NCI-H187 (cell line): Measurements from ENCODE around the gene TMEM200B.
"Not testable (repeated sequence)": the region's sequence is repeated elsewhere in the genome, so short reads cannot be mapped to it uniquely, and the experiment has no call there.

Source experiments
- DNase-seq, 2 experiments: peaks; one replicate each; lab custom pipeline; 2025; lab: John Stamatoyannopoulos, UW

The TMEM200B gene

DNA sequence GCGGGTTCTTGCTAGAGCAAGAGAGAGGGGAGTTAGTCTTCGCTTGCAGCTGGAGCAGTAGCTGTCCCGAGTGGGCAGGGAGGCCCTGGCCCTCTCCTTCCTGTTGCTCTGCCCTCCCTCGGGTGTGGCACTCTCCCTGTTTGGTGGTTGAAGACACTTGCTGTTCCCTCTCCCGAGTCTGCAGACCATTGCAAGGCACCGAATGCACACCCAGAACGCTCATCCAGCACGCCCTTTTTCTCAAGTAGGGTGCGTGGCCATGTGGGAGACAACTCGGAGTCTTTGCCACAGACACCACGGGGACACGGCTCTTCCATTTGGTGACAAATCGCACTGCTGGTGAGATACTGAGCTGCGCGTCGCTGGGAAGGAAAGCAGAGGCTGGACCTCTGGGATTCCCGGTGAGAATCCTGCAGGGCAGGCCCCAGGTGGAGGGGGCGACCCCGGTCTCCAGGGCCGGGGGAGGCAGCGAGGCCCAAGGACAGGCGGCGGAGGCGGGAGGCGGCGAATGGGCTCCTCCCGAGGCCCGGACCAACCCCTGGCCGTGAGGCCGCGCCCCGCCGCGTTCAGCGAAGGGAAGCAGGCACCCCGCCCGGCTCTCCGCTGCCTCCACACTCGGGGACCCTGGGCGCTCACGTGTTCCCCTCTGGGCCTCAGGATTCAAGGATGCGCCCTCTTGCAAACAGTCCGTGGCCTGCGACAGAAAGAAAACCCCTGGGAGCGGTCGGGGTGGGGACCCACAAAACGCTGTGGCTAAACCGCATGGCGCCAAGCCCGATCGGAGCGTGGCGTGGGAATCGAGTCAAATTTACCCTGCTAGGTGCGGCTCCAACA, 10.4 kb upstream of the TMEM200B start:
- no peak for DNase-seq

DNA sequence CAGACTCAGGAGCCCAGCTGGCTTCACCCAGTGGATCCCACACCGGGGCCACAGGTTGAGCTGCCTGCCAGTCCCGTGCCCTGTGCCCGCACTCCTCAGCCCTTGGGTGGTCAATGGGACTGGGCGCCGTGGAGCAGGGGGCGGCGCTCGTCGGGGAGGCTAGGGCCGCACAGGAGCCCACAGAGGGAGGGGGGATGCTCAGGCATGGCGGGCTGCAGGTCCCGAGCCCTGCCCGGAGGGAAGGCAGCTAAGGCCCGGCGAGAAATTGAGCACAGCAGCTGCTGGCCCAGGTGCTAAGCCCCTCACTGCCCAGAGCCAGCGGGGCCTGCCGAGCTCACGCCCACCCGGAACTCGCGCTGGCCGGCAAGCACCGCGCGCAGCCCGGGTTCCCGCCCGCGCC, 7.4 kb upstream of the TMEM200B start:
- not testable (repeated sequence) for DNase-seq

DNA sequence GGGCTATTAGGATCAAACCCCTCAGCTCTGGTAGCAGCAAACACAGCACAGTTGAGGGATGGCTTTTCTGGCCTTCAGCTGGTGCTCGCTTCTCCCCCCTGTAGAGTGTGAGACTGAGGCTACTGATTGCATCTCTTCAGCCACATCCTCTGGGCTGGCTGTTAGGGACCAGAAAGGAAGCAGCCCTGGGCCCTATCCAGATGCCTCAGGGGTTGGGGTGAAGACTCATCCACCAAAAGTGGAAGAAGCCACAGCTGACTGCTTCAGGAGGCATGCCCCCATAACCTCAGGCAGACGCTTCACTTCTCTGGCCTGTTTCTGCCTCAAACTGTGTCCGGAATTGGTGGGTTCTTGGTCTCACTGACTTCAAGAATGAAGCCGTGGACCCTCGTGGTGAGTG, 6.2 kb upstream of the TMEM200B start:
- no peak for DNase-seq

DNA sequence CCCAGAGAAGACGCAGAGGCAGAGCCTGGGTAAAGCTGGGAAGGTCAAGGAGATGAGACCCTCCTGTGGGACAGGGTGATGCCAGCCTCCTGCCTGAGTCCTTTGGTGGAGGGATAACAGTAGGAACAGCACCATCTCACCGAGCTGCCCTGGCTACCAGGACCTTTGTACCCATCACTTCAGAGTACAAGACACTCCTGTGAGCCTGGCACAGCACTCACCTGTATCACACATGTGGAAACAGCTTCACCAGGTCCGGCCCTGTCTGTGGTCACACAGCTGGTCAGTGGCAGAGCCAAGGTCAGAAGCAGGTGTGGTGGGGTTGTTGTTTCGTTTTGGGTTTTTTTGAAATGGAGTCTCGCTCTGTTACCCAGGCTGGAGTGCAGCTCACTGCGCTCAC, 5.0 kb upstream of the TMEM200B start:
- no peak for DNase-seq

DNA sequence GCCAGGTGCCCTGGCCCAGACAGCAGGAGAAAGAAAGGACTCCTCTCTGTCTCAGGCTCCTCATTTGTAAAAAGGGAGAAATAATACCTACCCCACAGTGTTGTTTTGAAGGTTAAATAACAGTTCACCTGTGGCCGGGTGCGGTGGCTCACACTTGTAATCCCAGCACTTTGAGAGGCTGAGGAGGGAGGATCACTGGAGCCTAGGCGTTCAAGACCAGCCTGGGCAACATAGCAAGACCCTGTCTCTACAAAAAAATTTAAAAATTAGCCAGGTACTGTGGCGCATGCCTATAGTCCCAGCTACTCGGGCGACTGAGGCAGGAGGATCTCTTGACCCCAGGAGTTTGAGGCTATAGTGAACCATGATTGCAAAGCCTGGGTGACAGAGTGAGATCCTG, 2.5 kb upstream of the TMEM200B start:
- no peak for DNase-seq

DNA sequence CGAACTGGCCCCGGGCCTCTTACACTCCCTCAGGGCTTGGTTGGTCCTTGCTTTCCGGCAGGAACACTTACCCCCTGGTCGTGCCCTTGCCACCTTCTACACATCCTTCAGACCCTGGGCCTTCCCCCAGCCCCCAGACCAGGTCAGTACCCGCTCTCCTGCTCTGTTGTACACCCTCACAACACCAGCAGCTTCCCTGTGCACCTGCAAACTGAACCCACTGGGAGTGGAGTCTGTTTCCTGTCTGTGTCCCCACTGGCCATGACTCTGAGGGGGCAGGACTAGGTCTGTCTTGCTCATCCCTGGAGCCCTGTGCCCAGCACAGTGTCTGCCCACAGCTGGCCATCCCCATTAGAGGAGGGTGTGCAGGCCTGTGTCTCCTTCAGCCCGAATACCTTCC, 2.1 kb upstream of the TMEM200B start:
- no peak for DNase-seq

DNA sequence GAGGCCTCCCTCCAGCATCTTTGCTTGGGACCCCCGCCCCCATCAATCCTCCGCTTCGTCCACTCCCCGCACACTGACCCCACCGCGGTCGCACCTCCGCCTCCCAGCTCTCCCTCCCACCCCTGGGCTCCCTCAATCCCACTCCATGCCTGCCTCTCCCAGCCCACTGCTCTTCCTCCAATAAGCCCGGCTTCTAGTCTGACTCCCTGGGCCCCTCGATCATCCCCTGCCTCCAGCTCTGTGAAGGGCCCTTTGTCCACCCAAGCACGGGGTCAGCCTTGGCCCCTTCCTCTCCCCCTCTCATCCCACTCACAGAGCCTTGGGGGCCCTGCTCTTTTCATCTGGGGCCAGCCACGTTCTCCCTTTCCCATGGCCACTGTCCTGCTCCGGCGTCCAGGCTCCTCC, 1.5 kb upstream of the TMEM200B start:
- no peak for DNase-seq

DNA sequence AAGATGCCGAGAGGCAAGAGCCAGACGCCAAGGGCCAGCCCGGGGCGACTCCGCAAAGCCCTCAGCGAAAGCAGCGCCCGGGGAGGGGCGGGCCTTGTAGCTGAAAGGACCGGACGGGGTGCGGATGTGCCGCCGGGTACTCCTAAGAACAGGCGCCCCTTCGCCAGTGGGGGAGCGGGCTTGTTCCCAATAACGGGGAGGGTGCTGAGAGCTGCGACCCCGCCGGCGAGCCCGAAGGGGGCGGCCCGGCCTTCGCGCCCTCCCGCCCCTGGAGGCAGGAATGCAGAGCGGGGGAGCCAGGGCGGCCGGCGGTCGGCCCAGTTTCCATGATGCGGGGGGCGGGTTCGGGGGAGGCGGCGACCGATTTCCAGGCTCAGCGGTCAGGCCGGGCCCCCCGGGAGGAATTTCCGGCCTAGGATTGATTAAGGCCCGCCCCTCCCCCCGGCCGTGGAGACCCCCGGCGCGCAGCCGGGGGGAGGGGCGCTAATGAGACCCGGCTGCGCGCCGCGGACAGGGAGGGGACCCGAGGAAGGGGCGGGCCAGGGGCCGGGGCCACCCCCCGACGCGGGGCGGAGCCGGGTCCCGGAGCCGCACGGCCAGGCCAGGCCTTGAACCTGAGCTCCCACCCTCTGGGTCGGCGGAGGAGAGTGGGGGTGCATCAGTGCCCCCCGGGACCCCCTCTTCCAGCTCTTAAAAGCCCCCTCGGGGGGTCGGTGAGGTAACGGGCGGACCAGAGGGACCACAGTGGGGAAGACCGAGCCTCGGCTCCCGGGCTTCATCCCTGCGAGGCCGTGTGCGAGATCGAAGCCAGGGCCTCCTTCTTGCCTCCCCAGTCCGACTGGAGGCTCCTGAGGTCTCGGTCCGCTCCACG, 898 bp upstream of the TMEM200B start:
- no peak for DNase-seq

DNA sequence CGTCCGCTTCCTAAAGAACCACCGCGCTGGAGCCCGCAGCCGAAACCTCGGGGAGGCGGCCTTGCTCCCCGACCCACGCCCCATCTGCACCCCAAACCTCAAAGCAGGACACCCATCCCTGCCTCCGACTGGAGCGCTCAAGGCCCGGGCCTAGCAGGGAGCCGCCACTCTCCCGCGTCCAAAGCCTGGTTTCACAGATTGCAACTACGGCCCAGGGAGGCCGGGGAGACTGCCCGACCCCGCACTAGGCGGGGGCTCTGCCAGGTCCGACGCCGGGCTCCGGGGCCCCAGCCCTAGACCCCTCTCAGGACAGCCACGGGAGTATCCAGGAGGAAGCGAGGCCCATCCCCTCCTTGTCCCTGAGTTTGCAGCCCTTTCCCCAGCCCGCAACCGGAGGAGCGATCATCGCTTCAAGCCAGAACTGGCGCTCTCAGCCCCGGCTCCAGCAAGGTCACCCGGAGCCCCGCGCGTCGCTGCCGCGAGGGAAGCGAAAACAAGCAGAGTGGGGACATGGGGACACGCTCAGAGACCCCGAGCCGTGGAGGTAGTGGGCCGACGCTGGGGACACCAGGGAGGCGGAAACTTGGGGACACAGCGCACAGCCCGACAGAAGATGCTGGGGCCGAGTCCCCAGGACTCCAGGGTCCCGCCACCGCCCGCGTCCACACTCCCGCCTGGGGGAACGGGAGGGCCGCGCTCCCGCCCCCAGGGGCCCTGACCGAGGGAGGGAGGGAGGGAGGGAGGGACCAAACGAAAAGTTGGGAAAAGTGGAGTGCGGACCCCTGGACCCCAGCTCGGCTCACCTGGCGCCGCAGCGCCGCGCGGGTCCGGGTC, 433 bp downstream of the TMEM200B start:
- DNase-seq, result no peak

DNA sequence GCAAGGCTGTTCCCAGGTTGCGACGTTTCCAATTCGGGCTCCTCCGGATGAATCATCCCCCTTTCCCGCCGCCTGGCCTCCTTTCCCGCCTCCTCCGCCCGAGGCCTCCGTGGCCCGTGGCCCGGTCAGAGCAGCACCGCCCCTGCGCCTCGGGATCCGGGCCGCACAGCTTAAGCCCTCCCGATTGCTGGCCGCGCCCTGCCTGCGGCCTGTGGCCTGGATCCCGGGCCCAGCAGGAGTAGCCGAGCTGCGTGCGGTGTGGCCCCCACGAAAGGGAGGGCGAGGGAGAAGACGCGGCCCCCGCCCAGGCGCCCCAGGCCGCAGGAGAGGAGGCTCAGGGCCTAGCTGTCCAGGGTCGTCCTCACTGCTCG, 1.0 kb downstream of the TMEM200B start:
- no peak for DNase-seq

DNA sequence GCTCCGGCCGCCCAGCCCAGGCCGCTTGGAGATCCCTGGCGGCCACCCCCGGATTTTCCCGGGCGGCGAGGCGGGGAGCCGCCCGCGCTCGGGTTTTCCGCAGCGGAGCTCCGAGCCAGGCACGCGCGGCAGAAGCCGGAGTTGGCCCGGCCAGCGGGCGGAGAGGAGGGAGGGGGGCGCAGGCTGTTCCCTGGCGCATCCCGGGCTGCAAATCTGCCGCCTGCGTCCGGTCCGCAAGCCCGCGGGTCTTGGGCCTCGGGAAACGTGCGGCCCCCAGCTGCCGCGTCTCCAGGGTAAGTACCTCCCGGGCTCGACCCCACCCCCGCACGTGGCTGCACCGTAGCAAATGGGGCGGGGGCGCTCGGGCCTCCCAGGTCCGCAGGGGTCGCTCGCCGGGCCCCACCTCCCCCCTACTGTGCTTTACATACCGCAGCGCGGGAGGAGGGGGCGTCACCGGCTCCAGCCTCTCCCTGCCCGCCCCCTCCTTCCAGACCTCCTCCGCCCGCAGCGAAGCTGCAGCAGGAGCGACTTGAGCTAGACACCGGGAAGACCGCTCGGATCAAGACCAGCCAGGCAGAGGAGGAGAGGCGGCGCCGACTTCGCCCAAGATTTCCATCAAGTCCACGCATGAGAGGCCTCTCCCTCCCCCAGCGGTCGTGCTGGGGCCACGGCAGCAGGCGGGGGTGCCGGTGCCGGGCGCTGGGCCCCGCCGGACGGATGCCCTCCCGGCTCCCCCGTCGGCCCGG, 1.6 kb downstream of the TMEM200B start:
- DNase-seq, result no peak

DNA sequence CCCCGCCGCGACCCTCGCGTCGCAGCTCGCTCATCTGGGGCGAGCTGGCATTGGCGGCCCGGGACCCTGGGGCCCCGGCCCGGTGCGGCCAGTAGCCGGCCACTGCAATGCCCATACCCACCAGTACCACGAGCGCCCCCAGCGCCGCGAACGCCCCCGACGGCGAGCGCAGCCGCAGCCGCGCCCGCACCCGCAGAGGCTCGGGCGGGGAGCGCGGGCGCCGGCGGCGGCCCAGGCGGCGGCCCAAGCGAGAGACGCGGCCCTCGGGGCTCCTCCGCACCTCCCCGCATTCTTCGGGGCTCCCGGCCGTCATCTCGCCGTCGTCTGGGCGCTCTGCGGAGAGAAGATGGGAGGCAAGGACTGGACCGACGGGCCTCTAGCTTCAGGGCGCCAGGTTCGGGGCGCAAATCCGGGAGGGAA, 2.2 kb downstream of the TMEM200B start:
- DNase-seq, result no peak

DNA sequence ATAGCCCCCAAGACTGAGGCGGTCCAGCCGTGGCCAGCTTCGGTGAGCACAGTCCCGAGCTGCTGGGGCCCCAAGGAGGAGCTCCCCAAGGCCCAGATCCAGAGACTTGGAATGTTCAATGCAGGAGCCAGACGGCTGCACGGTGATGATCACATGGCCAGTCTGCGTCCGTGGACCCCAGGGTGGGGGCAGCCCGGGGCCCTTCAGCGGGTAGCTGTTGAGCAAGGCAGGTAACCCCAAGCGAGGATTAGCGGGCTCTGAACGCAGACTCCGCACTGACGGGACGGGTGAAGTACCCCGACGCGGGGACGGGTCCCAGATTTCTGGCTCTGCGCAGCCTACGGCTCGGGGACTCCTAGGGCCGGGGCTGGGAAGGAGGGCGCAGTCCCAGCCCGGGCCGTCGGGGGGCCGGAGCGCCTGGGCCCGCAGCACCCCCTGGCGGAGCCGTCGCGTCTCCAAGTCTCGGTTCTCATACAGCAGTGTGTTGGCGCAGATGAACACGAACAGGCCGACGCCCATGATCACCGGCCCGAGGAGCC, 2.7 kb downstream of the TMEM200B start:
- DNase-seq, result no peak

DNA sequence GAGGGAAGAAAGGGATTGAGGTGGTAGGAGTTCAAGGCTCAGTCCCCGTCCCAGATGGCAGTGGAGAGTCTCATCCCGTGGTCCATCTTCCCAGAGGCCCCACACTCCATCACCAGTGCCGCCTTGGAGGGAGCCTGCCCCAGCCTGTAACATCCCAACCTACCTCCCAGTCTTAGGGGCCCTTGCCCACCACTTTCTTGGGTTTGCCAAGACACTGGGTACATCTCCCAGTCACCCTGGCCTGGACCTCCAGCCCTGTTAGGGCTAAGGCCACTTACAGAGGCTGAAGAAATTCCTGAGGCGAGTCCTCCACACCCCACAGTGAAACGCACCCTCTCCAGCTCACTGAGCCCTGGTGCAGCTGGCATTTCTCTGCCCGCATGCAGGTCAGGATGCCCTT, 3.3 kb downstream of the TMEM200B start:
- DNase-seq, result no peak

DNA sequence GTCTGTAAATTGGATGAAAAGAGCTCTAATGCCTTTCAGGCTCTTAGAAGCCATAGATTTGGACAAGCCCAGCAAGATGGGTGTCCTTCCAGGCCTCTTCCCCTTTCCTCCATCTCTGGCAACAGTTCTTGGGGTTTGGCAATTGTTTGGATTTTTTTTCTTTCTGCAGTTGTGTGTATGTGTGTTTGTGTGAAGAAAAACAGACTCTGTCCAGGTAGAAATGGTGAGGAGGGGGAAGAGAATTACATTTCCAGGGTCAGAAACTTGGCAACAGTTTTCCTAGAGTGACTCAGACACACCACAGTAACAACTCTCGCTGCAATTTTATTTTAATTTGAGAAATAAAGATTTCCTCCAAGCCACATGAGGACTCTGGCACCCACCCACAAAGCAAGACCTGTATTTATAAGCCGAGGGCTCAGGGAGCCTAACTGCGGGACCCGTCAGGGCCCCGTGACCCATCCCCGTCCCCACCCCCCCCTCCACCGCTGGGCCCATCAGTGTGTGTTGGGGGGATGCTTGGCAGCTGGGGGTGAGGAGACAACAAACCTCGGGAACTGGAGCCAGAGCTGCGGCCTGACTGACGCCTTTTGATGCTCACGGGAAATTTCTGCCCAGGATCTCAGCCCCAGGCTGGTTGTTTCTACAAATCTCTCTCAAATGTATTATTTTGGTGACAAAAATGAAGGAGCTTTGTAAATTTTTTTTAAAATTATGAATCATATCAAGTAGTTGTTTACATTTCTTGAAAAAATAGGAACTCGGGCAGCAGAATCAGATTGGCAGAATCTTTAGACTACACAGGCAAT, 4.4 kb downstream of the TMEM200B start:
- no peak for DNase-seq

DNA sequence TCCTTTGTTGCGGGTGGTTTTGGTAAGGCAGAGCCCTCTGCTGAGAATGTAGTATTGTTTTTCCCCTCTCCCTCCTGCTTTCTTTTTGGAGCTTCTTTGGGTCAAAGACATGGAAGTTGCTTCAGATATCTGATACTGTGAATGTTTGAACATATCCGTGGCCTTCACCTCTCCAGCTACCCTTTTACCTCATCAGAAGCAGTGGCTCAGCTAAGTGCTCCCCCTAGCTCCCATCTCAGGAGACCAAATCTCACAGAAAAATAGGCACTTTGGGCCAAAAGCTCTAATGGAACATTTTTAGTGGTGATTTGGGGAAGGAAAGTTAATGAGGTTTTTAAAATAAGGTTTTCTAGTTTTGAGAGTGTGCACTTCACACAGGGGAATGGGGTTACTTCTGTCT, 6.3 kb downstream of the TMEM200B start:
- DNase-seq, result no peak

DNA sequence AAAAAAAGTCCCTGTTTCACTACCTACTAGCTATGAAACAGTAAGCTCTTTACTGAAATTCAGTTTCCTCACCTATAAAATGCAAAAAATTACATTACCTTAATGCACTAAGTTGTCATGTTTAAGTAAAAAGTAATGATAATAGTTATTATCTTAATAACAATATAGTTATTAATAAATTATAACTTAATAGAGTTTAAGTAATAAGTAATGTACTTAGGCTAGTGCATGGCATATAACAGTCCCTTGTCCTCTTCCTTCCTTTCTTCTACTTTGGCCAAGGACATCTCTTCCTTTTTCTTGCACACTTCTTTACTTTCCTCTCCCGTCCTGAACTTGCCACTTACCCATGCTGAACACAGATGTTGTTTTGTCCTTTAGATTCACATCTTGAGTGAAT, 9.0 kb downstream of the TMEM200B start:
- DNase-seq, result no peak

DNA sequence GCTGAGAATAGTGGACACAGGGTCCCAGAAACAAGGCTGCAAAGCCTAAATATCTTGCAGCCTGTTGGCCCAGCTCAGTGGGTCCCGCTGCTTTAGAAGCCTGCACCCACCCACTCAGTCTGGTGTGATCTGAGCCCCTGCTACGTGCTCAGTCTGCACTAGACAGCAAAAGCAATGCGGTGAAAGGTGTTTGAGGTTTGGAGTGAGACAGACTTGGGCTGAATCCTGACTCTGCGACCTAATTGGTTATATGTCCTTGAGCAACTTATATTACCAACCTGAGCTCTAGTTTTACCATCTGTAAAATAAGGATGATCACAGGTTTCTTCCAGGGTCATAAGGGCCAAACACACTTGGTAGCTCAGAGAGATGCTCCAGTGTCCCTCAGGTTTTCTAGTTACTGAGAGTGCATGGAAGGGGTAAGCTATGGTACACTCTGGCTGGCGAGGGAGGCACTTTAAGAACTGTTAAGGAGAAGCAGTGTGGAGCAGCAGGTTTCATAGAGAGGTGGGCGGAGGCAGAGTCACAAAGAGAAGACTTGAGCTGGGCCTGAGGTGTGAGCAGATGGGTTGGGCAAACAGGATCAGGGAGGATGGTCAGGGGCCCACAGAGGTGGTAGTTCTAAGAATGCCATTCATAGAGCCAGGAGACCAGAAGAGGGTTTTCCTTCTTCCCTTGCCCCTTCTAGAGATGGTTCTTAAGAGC, 10.1 kb downstream of the TMEM200B start:
- DNase-seq, result no peak

DNA sequence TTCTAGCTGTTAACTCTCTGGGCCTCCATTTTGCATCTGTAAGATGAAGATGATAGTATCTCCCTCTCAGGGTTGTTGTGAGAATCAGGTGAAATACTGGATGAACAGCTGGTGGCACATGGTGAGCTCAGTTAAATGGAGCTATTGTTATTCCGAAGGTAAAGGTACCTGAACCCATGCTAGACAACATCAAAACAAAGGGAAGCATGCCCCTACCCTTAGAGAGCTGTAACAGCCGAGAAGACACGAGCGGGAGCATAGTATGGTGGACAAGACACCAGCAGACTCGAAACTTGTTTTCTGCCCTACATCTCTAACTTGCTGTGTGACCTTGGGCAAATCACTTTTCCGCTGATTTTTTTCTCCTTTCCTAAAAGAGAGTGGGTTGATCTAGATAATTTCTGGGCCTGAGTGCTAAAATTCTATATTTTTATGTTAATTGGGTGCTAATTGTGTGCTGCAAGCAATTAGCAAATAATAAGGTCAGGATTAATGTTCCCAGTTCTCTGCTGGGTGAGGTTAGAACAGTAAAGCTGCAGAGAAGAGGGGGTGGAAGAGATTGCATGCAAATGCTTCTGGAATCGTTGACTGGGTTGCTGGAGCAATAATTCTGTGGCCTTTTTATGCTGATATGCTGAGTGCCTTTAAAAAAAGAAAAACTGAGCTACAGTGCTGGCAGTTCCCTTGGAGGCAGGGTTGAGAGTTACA, 10.8 kb downstream of the TMEM200B start:
- DNase-seq, result no peak
